Measurements from ENCODE around the gene POTEF.
A peak's percentile ranks its signal among the peaks of the same experiment; 100 is the strongest.
"Not testable (repeated sequence)": the region's sequence is repeated elsewhere in the genome, so short reads cannot be mapped to it uniquely, and the experiment has no call there.

Gene POTEF

DNA sequence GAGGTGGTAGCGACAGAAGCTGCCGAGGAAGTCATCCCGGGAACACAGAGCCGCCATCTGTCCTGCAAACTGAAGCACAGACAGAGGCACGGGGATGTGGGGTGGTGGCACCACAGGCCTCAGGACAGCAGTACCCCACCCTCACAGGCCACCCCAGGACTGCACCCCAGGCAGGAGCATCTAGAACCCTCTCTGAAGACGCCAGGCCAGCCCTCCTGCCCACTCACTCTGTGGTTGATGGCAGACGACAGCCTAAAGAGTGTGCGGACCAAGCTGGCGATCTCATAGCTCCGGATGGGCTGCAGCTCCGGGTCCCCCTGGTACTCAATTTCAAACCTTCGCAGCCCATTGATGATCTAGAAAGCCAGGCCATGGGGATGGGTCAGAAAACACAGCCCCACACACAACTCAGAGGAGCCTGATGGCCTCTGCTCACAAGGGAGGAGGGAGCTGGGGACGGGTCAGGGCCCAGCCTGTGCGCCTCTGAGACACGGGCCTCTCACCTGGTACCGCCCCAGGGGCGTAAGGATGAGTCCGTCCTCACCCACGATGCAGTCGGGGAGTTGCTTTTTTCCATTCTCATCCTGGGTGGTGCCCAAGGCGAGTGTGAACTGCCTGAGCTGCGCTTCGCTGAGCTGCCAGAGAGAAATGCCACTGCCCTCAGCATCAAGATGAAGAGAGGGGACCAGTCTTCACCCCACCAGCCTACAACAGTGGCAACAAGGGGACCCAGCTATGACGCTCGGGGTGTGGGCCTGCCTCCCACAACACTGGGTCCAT is 24.0 kb upstream of the POTEF start:
- Histone ChIP-seq H3K9me3 (ENCODE audit: severe bottlenecking) (no peaks in the 10 kb centered on the region), H3K27ac (ENCODE audit: poor library complexity, severe bottlenecking) (no peak overlapping the region), H3K27me3 (ENCODE audit: insufficient read depth, poor library complexity, severe bottlenecking) (no peaks in the 10 kb centered on the region), H3K4me1 (ENCODE audit: insufficient read depth, poor library complexity, severe bottlenecking) (no peaks in the 10 kb centered on the region), H3K36me3 (ENCODE audit: low read depth) (no peaks in the 10 kb centered on the region), H3K4me3 (ENCODE audit: severe bottlenecking) (no peak overlapping the region)
- DNase-seq (ENCODE audit: low spot score) (peak; percentile 34), ATAC-seq (ENCODE audit: low read depth) (no peak)
- TF ChIP-seq, protein P1, sequence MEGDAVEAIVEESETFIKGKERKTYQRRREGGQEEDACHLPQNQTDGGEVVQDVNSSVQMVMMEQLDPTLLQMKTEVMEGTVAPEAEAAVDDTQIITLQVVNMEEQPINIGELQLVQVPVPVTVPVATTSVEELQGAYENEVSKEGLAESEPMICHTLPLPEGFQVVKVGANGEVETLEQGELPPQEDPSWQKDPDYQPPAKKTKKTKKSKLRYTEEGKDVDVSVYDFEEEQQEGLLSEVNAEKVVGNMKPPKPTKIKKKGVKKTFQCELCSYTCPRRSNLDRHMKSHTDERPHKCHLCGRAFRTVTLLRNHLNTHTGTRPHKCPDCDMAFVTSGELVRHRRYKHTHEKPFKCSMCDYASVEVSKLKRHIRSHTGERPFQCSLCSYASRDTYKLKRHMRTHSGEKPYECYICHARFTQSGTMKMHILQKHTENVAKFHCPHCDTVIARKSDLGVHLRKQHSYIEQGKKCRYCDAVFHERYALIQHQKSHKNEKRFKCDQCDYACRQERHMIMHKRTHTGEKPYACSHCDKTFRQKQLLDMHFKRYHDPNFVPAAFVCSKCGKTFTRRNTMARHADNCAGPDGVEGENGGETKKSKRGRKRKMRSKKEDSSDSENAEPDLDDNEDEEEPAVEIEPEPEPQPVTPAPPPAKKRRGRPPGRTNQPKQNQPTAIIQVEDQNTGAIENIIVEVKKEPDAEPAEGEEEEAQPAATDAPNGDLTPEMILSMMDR (IDR thresholded peaks at IDR 0.05; ENCODE audit: poor library complexity, severe bottlenecking), result no peak

DNA sequence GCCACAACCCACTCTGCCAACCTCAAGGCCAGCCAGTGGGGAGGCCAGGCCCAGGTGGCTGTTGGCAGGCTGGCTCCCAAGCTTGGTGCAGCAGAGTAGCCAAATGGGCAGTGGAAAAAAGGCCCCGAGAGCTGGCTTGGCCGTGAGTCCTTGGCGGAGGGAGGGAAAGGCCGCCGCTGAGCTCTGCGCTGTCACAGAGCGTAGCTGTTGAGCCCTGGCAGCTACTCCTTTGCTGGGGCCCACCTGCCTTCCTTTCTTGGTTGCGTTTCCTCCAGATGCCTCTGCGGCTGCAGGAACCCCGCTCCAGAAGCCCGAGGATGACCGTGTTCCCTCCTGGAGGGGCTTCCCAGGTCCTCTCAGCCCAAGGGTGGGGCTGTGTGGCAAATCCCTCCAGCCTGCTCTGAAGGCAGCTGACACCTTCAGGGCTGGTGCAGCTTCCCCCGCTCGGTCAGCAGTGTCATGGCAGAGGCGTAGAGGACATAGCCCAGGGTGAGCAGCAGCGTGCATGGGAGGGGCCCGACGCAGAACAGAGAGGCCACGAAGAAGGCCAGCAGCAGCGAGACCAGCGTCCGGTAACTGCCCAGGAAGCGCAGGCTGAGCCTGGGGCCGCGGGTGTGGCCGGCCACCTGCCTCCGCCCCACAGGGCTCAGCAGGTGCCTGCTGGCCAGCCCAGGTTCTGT is 23.3 kb upstream of the POTEF start:
- not testable (repeated sequence) for DNase-seq (ENCODE audit: low spot score); H3K4me3 ChIP-seq (ENCODE audit: severe bottlenecking); H3K4me1 ChIP-seq (ENCODE audit: insufficient read depth, poor library complexity, severe bottlenecking); H3K27ac ChIP-seq (ENCODE audit: poor library complexity, severe bottlenecking); H3K9me3 ChIP-seq (ENCODE audit: severe bottlenecking); ATAC-seq (ENCODE audit: low read depth); H3K27me3 ChIP-seq (ENCODE audit: insufficient read depth, poor library complexity, severe bottlenecking); H3K36me3 ChIP-seq (ENCODE audit: low read depth)

DNA sequence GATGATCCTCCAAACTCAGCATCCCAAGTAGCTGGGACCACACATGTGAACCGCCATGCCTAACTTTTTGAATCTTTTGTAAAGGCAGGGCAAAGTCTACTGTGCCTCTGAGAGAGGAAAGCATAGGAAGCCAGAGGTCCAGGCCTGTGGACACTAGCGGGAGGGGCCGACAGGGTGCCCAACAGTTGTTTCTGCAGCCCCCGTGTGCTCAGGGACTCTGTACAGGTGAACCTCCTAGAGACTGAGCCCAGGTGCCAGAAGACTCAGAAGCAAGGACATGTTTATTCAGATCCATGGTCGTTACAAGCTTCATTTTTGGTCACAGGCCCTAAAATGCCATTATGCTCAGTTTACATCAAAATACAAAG is 22.1 kb upstream of the POTEF start:
- not testable (repeated sequence) for H3K4me1 ChIP-seq (ENCODE audit: insufficient read depth, poor library complexity, severe bottlenecking); H3K36me3 ChIP-seq (ENCODE audit: low read depth); H3K4me3 ChIP-seq (ENCODE audit: severe bottlenecking); H3K9me3 ChIP-seq (ENCODE audit: severe bottlenecking); H3K27ac ChIP-seq (ENCODE audit: poor library complexity, severe bottlenecking); ATAC-seq (ENCODE audit: low read depth); H3K27me3 ChIP-seq (ENCODE audit: insufficient read depth, poor library complexity, severe bottlenecking)
- DNase-seq (ENCODE audit: low spot score), result peak; percentile 27

DNA sequence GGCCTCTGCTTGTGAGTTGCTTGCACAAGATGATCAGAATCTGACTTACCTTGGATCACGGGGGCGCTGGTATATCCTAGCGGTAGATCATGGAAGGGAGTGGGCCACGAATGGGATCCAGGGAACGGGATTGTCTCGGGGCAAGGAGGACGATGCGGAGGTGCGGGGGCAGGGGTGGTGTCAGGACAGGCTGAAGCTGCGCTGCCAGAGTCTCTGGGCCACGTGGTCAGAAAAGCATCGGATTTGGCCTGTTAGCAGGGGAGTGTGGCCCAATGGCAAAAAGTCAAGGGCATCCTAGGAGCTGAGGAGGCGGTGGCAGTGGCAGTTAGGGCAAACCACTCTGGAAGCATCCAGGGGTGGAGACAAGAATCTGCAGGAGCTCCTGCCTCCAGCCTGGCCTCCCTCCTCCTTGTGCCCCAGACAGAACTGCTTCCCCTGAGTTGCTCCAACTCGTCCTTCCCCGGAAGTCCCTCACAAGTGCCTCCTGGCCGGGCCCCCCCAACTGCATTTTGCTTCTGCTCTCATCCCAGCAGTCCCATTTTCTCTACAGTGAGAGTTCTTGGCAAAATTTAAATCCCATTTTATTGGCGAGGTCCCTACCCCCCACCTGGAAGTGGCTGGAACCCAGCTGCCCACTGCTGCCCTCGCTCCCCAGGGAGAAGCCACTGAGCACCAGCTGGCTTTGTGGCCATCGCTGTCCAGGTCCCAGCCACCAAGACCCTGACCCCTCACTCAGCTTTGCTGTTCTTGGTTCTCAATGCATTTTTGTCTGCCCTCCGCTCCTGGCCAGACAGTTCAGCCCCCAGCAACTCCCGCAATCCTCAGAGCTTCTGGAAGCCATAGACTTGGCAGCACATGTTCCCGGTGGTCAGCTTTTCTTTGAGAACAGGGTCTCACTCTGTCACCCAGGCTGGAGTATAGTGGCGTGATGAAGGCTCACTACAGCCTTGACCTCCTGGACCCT is 21.4 kb upstream of the POTEF start:
- no peaks in the 10 kb centered on the region for H3K4me1 ChIP-seq (ENCODE audit: insufficient read depth, poor library complexity, severe bottlenecking)
- H3K27me3 ChIP-seq (ENCODE audit: insufficient read depth, poor library complexity, severe bottlenecking), result no peaks in the 10 kb centered on the region
- no peaks in the 10 kb centered on the region for H3K9me3 ChIP-seq (ENCODE audit: severe bottlenecking)
- DNase-seq (ENCODE audit: low spot score) (peak; percentile 52), ATAC-seq (ENCODE audit: low read depth) (no peak; the same call in 2 of the 3 replicates)
- H3K36me3 ChIP-seq (ENCODE audit: low read depth), result no peaks in the 10 kb centered on the region
- H3K27ac ChIP-seq (ENCODE audit: poor library complexity, severe bottlenecking), result no peak overlapping the region
- TF ChIP-seq, protein P1 (IDR thresholded peaks at IDR 0.05; ENCODE audit: poor library complexity, severe bottlenecking), result no peak
- no peak overlapping the region for H3K4me3 ChIP-seq (ENCODE audit: severe bottlenecking)

DNA sequence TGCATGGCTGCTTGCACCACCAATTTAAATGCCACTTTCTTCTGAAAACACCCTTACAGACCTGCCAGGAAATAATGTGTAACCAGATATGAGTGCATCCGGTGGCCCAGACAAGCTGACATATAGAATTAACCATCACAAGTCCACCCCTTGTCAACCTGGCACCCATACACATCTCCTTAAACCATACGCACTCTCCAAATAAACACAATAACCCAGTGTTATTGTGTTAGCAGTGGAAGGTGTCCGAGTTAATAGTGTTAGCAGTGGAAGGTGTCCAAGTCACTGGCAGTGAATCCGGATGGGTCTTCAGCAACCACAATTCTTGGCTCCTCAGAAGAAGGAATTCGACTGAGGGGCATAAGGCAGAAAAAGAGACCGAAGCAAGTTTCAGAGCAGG is 19.5 kb upstream of the POTEF start:
- ATAC-seq (ENCODE audit: low read depth); H3K27me3 ChIP-seq (ENCODE audit: insufficient read depth, poor library complexity, severe bottlenecking); DNase-seq (ENCODE audit: low spot score); H3K4me3 ChIP-seq (ENCODE audit: severe bottlenecking); H3K27ac ChIP-seq (ENCODE audit: poor library complexity, severe bottlenecking); H3K9me3 ChIP-seq (ENCODE audit: severe bottlenecking); H3K36me3 ChIP-seq (ENCODE audit: low read depth); H3K4me1 ChIP-seq (ENCODE audit: insufficient read depth, poor library complexity, severe bottlenecking): not testable (repeated sequence)

DNA sequence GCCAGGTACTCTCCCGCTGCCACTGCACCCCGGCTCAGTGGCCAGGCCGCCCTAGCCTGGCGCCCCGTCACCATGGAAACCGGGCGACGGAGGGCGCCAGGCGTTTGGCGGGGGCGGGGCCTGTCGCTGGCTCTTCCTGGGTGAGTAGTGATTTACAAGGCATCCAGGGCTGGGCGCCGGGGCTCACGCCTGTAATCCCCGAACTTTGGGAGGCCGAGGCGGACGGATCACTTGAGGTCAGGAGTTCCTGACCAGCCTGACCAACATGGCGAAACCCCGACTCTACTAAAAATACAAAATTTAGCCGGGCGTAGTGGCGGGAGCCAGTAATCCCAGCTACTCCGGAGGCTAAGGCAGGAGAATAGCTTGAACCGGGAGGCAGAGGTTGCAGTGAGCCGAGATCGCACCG is 16.0 kb upstream of the POTEF start, which contains the start of gene CCDC74B:
Gene CCDC74B (minus strand): TSS at position 107 of the 409 bp plus-strand sequence. CDS start 116 bp downstream, outside the sequence.
- not testable (repeated sequence) for H3K36me3 ChIP-seq (ENCODE audit: low read depth); H3K27ac ChIP-seq (ENCODE audit: poor library complexity, severe bottlenecking); H3K4me1 ChIP-seq (ENCODE audit: insufficient read depth, poor library complexity, severe bottlenecking); H3K27me3 ChIP-seq (ENCODE audit: insufficient read depth, poor library complexity, severe bottlenecking); H3K9me3 ChIP-seq (ENCODE audit: severe bottlenecking)
- DNase-seq (ENCODE audit: low spot score), result peak; percentile 40
- ATAC-seq (ENCODE audit: low read depth), result peak; percentile 76
- peak within 1 kb of the TSS; percentile 25 for H3K4me3 ChIP-seq (ENCODE audit: severe bottlenecking)

DNA sequence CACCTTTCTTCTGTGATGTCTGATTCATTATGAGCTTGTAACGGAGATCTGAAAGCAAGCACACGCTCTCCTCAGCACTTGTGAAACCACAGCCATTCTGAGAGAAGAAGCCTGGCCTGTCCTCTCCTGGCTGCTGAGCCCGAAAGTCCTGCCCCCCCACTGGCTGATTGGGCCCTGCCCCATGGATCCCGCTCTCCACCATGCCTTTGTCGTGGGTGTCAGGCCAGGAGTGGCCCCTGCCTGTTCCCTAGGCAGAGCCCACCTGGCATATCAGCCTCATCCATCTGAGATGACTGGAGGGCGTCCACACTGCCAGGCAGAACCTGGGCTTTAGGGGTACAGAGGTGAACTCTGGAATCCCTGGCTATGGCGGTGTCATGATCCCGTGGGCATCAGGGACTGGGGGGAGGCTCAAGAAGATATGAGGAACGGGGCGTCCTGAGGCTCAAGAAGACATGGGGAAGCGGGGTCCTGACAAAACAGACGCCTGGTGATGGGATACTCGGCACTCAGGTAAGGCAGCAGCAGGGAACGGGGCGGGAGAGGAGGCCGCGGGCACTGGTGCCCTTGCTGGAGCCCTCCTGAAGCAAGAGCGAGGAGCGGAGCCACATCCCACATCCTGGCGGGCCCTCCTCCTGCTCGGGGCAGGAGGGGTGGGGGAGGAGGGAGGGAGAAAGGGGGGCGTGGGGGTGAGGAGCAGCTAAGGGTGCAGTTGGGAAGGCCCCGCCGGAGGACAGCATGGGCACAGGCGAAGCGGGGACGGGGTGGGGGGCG is 14.4 kb upstream of the POTEF start:
- not testable (repeated sequence) for ATAC-seq (ENCODE audit: low read depth); H3K4me3 ChIP-seq (ENCODE audit: severe bottlenecking); H3K9me3 ChIP-seq (ENCODE audit: severe bottlenecking); H3K27ac ChIP-seq (ENCODE audit: poor library complexity, severe bottlenecking); H3K4me1 ChIP-seq (ENCODE audit: insufficient read depth, poor library complexity, severe bottlenecking); H3K27me3 ChIP-seq (ENCODE audit: insufficient read depth, poor library complexity, severe bottlenecking); H3K36me3 ChIP-seq (ENCODE audit: low read depth)
- DNase-seq (ENCODE audit: low spot score), result peak; percentile 38

DNA sequence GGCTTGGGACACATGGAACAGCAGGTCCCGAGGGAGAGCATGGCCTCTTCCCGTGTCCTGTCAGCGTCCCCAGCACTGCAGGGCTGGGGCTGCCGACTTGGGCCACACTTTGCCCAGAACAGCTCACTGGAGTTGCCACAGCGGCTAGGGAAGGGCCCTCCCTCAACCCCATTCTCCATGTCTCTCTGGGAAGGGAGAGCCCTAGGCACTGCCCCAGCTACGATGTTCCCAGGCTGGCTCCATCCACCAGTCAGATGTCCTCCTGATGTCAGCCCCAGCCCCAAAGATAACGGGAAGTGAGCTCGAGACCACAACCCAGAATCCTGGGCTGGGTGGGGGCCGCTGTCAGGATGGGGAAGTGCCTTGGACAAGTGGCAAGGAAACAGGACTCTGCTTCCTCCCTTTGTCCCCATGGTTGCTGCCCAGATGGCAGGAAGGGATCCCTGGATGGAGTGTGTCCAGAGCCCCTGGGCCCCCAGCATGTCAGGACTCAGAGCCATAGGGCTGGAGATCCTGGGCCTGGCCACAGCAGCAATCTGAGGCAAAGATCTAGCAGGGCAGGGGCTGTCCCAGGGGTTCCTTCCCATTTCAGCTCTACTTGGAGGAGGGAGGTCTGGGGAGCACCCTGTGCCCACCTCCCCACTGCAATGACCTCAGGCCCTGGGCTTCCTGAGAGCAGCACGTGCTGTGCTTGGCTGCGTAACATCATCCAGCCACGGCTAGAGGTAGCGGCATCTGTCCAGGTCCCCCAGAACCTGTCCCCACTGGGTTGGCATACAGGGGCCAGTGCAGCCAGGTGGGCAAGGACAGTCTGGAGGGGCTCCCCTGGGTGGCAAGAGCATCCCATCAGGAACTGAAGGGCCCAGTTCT is 13.6 kb upstream of the POTEF start:
- DNase-seq (ENCODE audit: low spot score); H3K4me3 ChIP-seq (ENCODE audit: severe bottlenecking); H3K36me3 ChIP-seq (ENCODE audit: low read depth); H3K27ac ChIP-seq (ENCODE audit: poor library complexity, severe bottlenecking); H3K9me3 ChIP-seq (ENCODE audit: severe bottlenecking); H3K27me3 ChIP-seq (ENCODE audit: insufficient read depth, poor library complexity, severe bottlenecking); H3K4me1 ChIP-seq (ENCODE audit: insufficient read depth, poor library complexity, severe bottlenecking); ATAC-seq (ENCODE audit: low read depth): not testable (repeated sequence)

Data from RWPE2 (cell line).